ENCODE results near the gene RAD21L1. TPM values are rescaled to one million over a fixed set of nuclear protein-coding genes. Genes with fewer than 3 reads are reported as not detected.
"Not testable (repeated sequence)": the region's sequence is repeated elsewhere in the genome, so short reads cannot be mapped to it uniquely, and the experiment has no call there.

RAD21L1 gene
- total and polyA plus RNA-seq, 11 donors = not detected

DNA sequence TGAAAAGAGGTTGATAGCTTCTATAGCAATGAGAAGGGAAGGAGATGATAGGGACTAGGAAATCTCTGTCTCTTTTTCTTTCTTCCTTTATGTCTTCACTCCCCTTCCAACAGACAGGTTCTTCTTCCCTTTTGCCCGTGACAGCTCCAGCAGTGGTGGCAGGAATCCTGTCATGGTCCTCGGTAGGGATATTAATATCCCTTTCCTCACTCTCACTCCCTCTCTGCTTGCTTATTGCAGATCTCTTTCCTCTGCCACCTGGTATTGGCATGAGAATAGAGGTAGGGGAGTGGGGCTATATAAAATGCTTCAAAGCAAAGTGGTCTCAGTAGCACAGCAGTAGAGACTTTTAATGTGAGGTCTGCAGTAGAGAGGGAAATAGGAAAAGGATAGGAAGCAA lies 19.7 kb downstream of the RAD21L1 start:
- H3K27ac ChIP-seq = no peak overlapping the region
- 12 to 31% (median 29%) methylated on average over 2 of the region's 2 CpGs for WGBS, 4 donors
- no peak overlapping the region for H3K4me3 ChIP-seq
- peak in 3 of 4 donors; percentile 46 to 81 (median 54) for ATAC-seq
- DNase-seq = no peak
- TF ChIP-seq, protein P1, sequence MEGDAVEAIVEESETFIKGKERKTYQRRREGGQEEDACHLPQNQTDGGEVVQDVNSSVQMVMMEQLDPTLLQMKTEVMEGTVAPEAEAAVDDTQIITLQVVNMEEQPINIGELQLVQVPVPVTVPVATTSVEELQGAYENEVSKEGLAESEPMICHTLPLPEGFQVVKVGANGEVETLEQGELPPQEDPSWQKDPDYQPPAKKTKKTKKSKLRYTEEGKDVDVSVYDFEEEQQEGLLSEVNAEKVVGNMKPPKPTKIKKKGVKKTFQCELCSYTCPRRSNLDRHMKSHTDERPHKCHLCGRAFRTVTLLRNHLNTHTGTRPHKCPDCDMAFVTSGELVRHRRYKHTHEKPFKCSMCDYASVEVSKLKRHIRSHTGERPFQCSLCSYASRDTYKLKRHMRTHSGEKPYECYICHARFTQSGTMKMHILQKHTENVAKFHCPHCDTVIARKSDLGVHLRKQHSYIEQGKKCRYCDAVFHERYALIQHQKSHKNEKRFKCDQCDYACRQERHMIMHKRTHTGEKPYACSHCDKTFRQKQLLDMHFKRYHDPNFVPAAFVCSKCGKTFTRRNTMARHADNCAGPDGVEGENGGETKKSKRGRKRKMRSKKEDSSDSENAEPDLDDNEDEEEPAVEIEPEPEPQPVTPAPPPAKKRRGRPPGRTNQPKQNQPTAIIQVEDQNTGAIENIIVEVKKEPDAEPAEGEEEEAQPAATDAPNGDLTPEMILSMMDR (IDR thresholded peaks at IDR 0.05) = no peak
- no peak for TF ChIP-seq POLR2A (IDR thresholded peaks at IDR 0.05)
- H3K9me3 ChIP-seq = no peaks in the 10 kb centered on the region
- peaks cover 0 to 14% (median 0%) of the 10 kb centered on the region in 9 donors for H3K27me3 ChIP-seq
- peaks cover 0 to 4% (median 0%) of the 10 kb centered on the region in 12 donors for H3K4me1 ChIP-seq
- intact Hi-C loops (cut with DNase I) = no loop called here
- H3K36me3 ChIP-seq = no peaks in the 10 kb centered on the region

DNA sequence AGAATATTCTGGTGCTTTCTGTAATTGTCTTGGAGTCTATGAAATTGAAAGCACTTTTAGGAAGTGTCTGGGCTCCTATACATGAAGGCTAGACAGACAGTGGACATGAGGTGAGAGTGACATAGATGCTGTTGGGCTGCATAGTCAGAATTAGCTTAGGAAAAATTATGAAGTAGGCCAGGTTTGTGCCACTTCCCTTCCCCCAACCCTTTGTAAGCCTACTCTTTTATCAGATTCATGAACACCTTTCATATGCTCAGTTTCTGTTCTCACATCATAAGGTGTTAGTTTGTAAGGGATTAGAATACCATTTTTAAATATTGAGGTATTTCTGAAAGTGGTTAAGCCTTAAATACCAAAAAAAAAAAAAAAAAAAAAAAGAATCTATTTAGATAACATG lies 21.8 kb downstream of the RAD21L1 start:
- H3K36me3 ChIP-seq = no peaks in the 10 kb centered on the region
- intact Hi-C loops (cut with DNase I) = no loop called here
- H3K27me3 ChIP-seq = peaks cover 0 to 5% (median 0%) of the 10 kb centered on the region in 9 donors
- DNase-seq (no peak), ATAC-seq (no peak)
- no peak overlapping the region for H3K27ac ChIP-seq
- no peak overlapping the region for H3K4me3 ChIP-seq
- TF ChIP-seq, protein P1 (IDR thresholded peaks at IDR 0.05) = no peak
- TF ChIP-seq POLR2A (IDR thresholded peaks at IDR 0.05) = no peak
- peaks cover 0 to 4% (median 0%) of the 10 kb centered on the region in 12 donors for H3K4me1 ChIP-seq
- H3K9me3 ChIP-seq = no peaks in the 10 kb centered on the region

DNA sequence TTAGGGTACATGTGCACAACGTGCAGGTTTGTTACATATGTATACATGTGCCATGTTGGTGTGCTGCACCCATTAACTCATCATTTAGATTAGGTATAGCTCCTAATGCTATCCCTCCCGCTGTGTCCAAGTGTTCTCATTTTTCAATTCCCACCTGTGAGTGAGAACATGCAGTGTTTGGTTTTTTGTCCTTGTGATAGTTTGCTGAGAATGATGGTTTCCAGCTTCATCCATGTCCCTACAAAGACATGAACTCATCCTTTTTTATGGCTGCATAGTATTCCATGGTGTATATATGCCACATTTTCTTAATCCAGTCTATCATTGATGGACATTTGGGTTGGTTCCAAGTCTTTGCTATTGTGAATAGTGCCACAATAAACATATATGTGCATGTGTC lies 24.4 kb downstream of the RAD21L1 start:
- WGBS, 4 donors = 84 to 94% (median 93%) methylated on average over 2 of the region's 2 CpGs
- ATAC-seq; H3K36me3 ChIP-seq; intact Hi-C loops (cut with DNase I); H3K9me3 ChIP-seq; DNase-seq; H3K4me1 ChIP-seq; H3K4me3 ChIP-seq; H3K27ac ChIP-seq: not testable (repeated sequence)
- H3K27me3 ChIP-seq = peaks cover 0 to 16% (median 0%) of the 10 kb centered on the region in 9 donors

DNA sequence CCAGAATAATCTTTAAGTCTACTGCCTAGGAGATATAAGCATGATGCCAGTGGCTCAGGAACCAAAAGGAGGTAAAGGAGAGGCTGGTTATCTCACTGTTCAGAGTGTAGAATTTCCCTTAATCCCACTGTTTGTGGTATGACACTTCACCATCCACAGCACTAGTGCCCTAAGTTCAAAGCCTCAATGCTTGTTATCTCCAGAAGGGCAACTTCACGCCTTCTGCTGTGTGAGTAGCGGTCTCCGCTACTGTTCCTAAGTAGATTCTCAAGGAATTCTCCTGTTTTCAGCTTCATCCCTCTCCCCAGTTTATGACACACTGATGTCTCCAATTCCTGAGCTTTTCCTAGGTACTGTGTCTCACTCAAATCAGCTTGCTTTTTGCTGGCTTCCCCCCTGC lies 26.6 kb downstream of the RAD21L1 start:
- ATAC-seq (no peak), DNase-seq (no peak)
- Histone ChIP-seq H3K4me3 (no peak overlapping the region), H3K9me3 (no peaks in the 10 kb centered on the region), H3K27me3 (peaks cover 0 to 22% (median 3%) of the 10 kb centered on the region in 9 donors), H3K27ac (no peak overlapping the region), H3K36me3 (no peaks in the 10 kb centered on the region), H3K4me1 (no peaks in the 10 kb centered on the region)
- TF ChIP-seq POLR2A (IDR thresholded peaks at IDR 0.05) = no peak
- TF ChIP-seq, protein P1 (IDR thresholded peaks at IDR 0.05) = no peak
- WGBS, 4 donors = 44 to 77% (median 61%) methylated on average over 3 of the region's 3 CpGs
- intact Hi-C loops (cut with DNase I) = no loop called here

DNA sequence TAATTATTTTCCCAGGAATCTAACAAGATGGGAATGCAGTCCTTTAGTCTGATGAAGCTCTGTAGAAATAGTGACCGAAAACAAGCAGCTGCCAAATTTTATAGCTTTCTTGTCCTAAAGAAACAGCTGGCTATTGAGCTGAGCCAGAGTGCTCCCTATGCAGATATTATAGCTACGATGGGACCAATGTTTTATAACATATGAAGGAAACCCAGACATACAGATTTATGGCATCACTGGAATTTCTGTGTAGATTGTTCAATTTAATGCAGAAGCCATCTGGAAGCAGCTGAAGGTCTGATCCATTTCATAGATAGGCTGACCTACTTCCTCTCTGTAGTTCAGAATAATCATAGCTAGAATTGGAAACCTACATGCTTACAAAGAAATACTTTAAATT lies 28.4 kb downstream of the RAD21L1 start:
- Histone ChIP-seq H3K27me3 (peaks cover 0 to 25% (median 3%) of the 10 kb centered on the region in 9 donors), H3K27ac (no peak overlapping the region), H3K36me3 (no peaks in the 10 kb centered on the region), H3K4me3 (no peak overlapping the region), H3K4me1 (no peaks in the 10 kb centered on the region), H3K9me3 (no peaks in the 10 kb centered on the region)
- TF ChIP-seq POLR2A (IDR thresholded peaks at IDR 0.05) = no peak
- TF ChIP-seq, protein P1 (IDR thresholded peaks at IDR 0.05) = no peak
- ATAC-seq (no peak), DNase-seq (no peak)
- WGBS, 4 donors = 49 to 59% (median 58%) methylated on average over 2 of the region's 2 CpGs
- intact Hi-C loops (cut with DNase I) = no loop called here
